Kidney epithelial cell (primary cell): Measurements from ENCODE around the gene PSEN1. TPM values are rescaled to one million over a fixed set of nuclear protein-coding genes. Genes with fewer than 3 reads are reported as not detected.

Experiments
- DNase-seq: peaks from one replicate; pipeline ENCODE4 v3.0.0-alpha.2; 2010; ENCODE audit warnings: low read depth
- H3K27me3 ChIP-seq: 2 replicates; pipeline ENCODE4 v1.6.0; 2011; ENCODE audit warnings: low read length; ENCODE audit not compliant: control insufficient read depth, insufficient read depth
- H3K36me3 ChIP-seq: 2 replicates; pipeline ENCODE4 v1.5.1; 2011; ENCODE audit warnings: low read length; ENCODE audit not compliant: control insufficient read depth, insufficient read depth
- H3K4me3 ChIP-seq: 2 replicates; pipeline ENCODE4 v1.5.1; 2011; ENCODE audit warnings: low read depth, mild to moderate bottlenecking, control low read depth, low read length
- CTCF ChIP-seq: IDR thresholded peaks from 2 replicates; pipeline ENCODE4 v1.5.1; 2011; ENCODE audit warnings: mild to moderate bottlenecking, moderate library complexity, low read length, control low read depth, inconsistent platforms; ENCODE audit not compliant: insufficient read depth, poor library complexity, severe bottlenecking
- total RNA-seq: library from RNA; depleted of rRNA; stranded (reverse); fragments of >200 nt; gene quantifications from 2 replicates; pipeline ENCODE4 v1.2.3, GENCODE V29; 2015

PSEN1 gene
- total RNA-seq, 1 donor from 2014 or later = 73.6 TPM

GRCh38 chr14:73143617-73144016 is 7.3 kb downstream of the PSEN1 start:
- H3K36me3 ChIP-seq = peaks cover 2% of the 10 kb centered on the region
- H3K27me3 ChIP-seq = no peaks in the 10 kb centered on the region
- no peak for DNase-seq
- H3K4me3 ChIP-seq = no peak overlapping the region
- TF ChIP-seq CTCF = no peak

- H3K36me3 ChIP-seq = peaks cover 2% of the 10 kb centered on the region
- no peak for TF ChIP-seq CTCF
- no peak for DNase-seq
Measured at GRCh38 chr14:73145371-73145770, 9.1 kb downstream of the PSEN1 start.

GRCh38 chr14:73146111-73146510 is 9.8 kb downstream of the PSEN1 start:
- TF ChIP-seq CTCF = no peak
- H3K27me3 ChIP-seq = no peaks in the 10 kb centered on the region

More at GRCh38 chr14:73145371-73145770, 9.1 kb downstream of the PSEN1 start:
- Histone ChIP-seq H3K27me3 (no peaks in the 10 kb centered on the region), H3K4me3 (no peak overlapping the region)

GRCh38 chr14:73149753-73150152 is 13.4 kb downstream of the PSEN1 start:
- Histone ChIP-seq H3K27me3 (no peaks in the 10 kb centered on the region), H3K36me3 (peaks cover 2% of the 10 kb centered on the region), H3K4me3 (no peak overlapping the region)
- TF ChIP-seq CTCF = no peak
- DNase-seq = no peak

More at GRCh38 chr14:73146111-73146510, 9.8 kb downstream of the PSEN1 start:
- H3K4me3 ChIP-seq = no peak overlapping the region
- H3K36me3 ChIP-seq = peaks cover 2% of the 10 kb centered on the region
- DNase-seq = no peak

- Histone ChIP-seq H3K4me3 (no peak overlapping the region), H3K36me3 (peaks cover 2% of the 10 kb centered on the region), H3K27me3 (no peaks in the 10 kb centered on the region)
- DNase-seq = no peak
- no peak for TF ChIP-seq CTCF
Measured at GRCh38 chr14:73153272-73153671, 17.0 kb downstream of the PSEN1 start.

- no peaks in the 10 kb centered on the region for H3K36me3 ChIP-seq
- no peaks in the 10 kb centered on the region for H3K27me3 ChIP-seq
- no peak for DNase-seq
- no peak for TF ChIP-seq CTCF
- no peak overlapping the region for H3K4me3 ChIP-seq
Measured at GRCh38 chr14:73162251-73162650, 25.9 kb downstream of the PSEN1 start.
